HG03520 (cell line): Measurements from ENCODE around the gene FGF9.

Experiments used
- ATAC-seq: cut with Tn5 transposase; IDR thresholded peaks from one replicate; pipeline ENCODE4 v1.9.1; 2021; ENCODE audit warnings: mild to moderate bottlenecking, moderate library complexity; ENCODE audit not compliant: unreplicated experiment

Gene FGF9

DNA sequence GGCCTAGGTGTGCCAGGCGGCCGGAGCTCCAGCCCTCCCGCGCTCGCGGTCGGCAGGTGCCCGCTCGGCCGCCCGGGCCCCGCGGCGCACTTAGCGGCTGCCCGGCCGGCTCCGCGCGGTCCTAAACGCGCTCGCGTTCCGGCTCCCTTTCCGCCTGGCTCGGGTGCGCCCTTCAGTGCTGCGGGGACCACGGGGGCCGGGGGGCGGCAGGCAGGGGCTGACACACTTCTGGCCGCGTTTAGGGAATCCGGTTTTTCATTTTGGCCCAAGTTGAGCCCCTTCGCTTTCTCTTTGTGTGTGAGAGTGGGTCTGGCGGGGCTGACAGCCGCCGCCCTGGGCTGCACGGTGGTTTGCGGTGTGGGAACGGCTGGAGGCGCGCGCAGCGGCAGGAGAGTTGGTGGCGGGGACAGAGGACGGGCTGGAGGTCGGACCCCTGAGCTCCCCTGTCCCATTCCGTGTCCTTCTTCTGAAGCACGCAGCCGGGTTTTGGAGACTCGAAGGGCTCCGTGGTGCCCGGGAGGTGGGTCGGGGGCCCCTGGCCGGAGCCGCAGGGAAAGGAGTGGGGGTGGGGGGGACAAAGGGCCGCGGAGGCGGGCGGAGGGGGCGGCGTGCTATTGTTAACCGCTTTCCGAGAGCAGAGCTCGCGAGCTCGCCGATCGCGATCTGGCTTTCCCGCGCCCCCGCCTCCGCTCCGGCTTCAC, 3.1 kb downstream of the FGF9 start:
- ATAC-seq: peak; percentile 23

DNA sequence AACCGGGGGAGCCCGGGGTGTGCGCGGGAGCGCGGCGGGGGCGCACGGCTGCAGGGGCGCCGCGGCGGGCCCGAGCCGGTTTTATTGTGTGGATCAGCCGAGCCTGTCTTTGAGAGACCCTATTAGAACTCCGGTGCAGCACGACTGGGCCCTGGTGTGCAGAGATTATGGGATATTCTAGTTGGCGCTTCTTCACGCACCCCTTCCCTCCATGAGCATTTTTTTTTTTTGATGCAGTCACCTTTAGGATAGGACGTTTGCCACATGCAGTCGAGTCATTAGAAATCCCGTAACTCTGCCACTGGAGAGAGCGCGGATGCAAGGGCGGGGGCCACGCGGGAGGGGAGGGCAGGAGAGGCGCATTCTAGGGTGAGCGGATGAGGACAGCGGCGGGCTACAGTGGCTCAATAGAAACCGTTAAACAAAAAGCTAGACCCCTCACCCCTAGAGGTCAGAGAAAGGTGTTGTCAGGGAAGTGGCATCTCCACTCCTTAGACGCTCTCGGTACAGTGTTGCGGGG, 3.7 kb downstream of the FGF9 start:
- ATAC-seq: no peak

DNA sequence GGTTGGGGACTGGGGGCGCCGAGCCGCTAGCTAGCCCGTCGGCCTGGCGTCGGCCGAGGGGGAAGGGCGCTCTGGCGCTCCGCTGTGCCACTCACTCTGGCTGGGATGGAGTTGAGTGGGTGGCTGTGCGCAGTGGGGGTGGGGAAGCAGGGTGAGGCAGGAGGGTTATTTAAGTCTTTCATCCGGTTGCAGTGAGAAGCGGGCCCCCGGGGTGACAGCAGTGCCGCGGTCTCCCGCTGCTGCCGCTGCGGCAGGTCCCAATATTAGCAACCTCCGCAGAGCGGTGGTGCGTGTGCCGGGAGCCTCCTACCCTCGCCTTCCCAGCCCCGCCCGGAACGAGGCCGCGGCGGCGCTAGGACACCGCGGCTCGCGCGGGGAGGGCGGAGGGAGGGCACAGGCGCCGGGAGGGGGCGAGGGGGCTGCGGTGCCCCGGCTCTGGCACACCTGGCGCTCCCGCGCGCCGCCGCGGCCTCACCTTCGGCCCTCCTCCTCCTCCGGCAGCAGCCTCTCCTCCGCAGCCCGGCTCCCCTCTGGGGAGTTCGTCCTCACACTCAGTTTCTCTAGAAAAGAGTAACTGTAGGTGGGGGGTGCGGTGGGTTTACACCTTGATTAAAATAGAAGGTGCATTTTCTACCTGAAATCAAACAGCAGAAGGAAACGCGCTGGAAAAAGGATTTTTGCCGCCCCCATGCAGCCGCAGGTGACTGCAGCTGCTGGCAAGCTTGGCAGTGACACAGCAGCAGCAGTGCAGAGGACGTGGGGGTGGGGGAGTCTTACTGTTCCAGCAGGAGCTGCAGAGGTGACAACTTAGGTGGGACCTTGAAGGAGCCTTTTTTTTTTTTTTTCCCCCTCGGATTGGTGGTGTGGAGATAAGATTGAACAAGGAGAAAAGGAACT, 4.5 kb downstream of the FGF9 start:
- ATAC-seq: no peak

DNA sequence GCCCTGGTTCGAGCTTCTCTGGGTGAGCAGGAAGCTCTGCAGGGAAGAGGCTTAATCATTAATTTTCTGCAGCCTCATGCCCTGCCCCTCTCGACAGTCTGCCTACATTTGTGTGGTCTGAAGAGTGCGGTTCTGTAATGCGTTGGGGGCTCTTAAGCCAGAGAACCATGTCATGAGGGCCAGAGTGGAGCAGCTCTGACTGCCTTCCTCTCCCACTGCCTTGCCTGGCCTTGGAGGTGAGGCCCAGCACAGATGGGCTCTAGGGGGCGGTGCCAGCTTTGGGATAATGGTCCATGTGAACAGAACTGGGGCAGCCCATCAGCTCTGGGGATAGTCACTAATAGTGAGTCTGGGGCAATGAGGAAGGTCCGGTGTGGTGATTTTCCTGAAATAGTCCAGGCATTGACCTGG, 5.7 kb downstream of the FGF9 start:
- no peak for ATAC-seq

DNA sequence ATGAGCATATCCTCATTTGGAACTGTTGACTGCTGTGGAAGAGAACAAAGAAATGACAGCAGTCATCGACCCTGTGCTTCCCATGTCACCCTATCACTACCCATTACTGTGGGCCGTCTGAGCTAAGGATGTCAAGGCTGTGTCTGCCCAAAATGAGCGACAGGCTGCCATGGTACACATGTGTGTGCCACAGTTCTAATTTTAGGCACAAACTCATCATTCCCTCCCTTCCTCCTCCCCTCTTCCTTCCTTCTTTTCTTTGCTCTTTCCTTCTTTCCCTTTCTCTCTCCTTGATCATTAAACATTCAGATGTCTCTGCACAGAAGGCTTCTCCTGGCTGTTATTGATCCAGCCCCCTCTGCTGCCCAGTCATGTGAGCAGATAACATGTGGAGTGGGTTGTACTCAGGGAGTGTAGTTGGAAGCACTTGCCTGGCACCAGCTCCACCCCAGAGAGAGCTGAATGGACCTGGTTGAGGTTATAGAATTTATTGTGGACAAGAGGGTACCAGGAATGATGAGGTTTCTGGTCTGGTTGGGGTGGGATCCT, 6.3 kb downstream of the FGF9 start:
- no peak for ATAC-seq

DNA sequence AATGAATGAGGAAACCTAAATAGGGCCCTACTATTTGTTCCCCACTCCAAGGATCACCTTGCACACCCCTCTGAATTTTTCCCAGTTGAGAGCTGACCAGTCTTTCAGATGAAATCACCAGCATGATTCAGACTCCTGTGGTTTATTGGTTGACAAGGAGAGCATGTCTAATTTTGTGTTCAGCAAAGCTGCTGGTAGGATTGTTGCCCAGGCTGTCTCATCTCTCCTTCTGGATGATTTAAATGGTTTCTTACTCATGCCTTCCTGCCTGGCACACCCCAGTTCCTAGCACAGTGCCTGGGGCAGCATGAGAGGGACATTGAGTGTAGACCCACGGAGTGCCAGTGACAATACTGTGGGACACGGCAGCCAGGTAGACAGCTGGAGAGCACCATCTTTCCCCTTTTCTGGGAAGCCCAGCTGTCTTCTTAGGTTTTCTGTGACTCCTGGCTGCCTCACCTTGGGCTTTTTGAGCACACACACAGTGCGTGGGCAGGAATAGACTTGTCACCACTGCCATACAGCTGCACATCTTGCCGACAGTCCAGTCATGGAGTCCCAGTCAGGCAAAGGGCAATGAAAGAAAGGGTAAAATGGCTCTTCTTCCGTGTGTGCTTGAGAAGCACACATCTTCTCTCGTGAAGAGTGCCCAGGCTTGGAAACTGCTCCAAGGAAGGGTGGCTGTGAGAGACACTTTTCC, 12.3 kb downstream of the FGF9 start:
- no peak for ATAC-seq

DNA sequence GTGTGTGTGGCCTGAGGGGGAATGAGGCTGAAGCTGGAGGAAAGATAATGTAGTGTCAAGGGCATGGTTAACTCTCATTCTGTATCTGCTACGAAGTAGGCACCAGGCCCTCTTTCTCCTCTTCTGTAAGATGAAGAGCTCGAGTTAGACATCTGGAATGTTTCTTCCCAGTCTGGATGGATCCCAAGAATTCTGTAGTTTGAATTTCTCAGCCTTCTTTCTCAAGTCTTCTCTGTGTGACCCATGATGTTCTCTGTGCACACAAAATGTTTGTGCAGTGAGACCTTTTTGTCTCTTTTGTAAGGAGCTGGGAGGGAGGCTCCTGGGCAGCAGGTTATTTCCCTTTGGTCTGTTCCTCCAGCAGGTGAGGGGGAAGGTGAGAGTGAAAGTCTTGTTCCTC, 13.7 kb downstream of the FGF9 start:
- ATAC-seq: no peak

DNA sequence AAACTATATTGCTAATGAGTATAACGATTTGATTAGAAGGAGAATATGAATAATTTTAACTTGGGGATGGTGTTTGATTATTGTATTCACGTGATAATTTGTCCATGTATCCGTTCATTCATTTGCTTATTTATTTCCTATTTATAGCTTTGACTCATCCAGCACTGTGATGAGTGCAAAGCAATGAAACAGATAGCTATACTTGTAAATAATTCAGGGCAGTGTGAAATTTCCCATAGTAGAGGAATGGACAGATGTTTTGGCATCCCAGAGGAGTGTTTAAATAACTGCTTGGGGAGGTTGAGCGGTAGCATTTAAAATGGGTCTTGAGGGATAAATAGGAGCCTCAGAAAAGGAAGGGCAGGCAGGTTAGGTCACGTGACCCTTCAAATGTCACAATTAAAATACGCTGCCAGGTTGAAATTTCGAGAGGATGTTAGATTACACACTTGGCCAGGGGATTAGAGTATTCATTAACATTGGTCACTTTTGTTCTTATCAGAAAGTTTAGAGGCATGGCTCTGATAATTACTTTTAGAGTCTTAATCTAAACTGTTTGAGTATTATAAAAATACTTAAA, 14.7 kb downstream of the FGF9 start:
- no peak for ATAC-seq

DNA sequence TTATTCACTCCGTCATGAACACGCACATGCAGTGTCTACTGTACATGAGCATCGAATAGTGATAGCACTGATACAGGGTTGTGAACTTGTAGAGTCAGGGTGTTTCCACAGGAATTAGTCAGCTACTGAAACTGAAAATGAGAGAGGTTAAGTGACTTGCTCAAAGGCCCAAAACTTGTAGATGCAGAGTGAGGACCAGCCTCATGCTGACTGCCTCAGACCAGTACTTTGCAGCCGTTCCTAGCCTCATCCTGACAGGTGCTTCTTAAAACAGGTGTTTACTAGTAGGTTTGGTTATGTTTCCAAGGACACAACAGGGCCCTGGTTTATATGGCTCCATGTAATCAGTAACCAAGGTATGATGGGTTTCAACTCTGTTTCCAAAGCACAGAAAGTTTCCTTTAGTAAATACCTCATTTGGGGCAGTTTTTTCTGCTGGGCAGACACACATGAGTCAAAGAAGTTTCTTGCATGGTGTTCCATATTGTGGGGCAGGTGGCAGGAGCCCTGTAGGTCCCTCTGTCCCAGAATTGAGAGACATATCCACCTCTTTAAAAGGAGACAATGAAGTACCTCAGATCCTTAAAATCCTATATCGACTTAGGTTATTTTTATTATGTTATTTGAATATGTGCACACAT, 16.0 kb downstream of the FGF9 start:
- peak; percentile 94 for ATAC-seq

DNA sequence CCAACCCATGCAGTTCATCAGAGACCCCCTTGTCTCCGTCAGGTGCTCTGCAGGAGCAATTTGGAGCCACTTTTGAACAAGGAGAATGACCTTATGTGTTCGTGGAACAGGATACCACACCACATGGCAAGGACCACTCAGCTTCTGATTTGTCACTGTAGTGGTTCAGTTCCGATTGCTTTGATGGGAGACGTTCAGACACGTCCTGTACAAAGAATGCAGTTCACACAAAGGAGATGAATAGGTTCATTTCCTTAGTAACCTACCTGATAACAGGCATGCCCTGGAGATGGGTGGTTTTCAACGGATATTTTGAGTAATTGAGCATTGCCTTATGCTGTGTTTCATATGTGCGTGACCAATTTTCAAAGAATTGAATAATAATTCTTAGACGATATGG, 17.2 kb downstream of the FGF9 start:
- ATAC-seq: no peak

DNA sequence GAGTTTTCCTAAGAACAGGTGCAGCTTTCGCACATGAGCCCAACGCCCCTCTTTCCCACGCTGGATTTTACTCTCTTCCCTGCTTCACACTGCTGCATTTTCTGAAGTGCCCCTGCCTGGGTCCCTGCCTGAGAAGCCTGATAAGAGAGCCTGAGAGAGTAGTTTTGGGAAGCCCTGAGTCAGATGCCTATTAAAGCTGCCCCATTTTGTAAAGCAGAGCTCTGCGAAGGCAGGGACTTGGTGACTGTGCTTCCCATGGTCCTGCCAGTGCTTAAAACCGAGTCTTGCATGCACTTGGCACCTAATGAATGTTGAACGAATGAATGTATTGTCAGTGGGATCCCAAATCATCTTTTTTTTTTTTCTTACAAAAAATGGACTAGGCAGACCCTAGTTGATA, 18.2 kb downstream of the FGF9 start:
- no peak for ATAC-seq

DNA sequence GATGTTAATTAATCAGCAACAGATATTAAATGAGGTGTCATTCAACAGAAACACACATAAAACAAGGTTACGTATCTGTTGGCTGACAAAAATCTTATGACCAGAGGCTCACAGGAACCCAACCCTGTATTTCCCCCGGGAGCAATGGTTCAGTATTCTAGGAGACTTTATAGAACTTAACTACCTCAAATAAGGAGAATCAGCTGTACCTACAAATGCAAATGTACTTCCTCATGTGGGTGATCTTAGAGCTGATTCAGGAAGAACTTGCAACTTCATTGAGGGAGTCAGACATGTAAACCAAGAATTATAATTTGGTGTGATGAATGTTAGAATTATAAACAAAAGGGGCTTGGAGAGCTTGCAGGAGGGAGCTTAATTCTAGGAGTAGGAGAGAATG, 20.1 kb downstream of the FGF9 start:
- ATAC-seq: no peak

DNA sequence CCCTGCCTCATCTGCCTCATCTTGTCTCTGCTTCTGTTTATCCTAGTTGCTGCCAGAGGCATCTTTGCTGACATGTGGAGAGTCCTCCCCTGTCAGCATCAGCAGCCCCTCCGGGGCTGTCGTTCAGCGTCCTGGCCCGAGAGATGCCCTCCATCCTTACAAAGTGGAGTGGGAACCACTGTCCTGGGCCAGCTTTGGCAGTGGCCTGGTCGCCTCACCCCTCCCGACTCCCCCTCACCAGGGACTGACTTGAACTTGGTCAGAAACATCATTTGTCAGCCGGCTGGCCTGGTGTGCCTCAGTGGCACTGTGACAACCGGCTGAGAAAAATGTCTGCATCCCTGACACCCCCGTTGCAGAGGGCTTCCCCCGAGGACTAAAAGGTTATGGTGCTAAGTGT, 20.6 kb downstream of the FGF9 start:
- no peak for ATAC-seq

DNA sequence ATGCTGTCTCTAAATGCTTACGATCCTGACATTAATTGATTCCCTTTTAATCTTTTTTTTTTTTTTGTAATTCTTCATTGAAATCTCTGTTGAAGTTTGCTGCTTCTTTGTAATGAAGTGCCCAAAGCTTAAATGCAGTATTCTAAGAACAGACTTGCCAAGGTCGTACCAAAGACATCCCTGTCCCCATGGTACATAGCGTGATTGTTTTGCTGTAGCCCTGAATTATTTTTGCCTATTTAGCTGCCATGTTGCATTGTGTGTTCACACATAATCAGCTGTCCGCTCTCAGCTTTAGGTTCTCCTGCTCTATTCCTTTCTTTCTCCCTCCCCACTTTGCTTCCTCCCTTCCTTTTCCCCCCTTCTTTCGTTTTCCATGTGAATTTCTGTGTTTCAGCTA, 21.1 kb downstream of the FGF9 start:
- no peak for ATAC-seq

DNA sequence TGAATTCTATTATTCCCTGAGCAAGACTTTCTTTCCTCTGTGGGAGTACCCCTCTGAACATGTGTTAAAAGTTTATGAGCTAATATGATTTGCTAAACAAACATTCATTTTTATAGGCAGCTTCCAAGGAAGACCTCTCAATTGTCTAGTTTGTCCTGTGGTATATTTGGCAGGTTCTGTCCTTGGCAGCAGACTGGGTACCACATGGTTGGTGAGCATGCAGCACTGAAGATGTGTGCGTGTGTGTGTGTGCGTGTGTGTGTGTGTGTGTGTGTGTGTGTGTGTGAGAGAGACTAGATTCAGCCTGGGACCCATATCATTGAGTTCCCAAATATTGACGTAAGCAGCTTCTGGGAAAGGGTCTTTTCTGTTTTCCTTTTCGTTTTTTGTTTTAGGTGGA, 24.0 kb downstream of the FGF9 start:
- ATAC-seq: no peak

DNA sequence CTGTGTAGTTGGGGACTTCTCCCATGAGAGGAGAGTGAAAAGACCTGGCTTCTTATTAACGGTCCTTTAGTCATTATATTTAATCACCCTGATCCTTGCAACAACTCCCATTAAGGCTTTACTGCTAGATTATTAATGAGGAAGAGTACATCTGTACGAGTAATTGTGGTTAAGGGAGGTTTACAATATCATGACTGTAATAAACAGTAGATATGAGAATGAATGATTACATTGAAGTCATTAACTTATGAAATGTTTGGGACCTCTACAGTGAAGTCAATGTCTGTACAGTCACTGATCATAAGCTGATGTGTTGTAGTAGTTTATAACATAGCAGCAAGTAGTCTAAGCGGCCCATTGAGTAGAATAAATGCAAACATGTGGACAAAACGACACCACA, 24.7 kb downstream of the FGF9 start:
- ATAC-seq: no peak

DNA sequence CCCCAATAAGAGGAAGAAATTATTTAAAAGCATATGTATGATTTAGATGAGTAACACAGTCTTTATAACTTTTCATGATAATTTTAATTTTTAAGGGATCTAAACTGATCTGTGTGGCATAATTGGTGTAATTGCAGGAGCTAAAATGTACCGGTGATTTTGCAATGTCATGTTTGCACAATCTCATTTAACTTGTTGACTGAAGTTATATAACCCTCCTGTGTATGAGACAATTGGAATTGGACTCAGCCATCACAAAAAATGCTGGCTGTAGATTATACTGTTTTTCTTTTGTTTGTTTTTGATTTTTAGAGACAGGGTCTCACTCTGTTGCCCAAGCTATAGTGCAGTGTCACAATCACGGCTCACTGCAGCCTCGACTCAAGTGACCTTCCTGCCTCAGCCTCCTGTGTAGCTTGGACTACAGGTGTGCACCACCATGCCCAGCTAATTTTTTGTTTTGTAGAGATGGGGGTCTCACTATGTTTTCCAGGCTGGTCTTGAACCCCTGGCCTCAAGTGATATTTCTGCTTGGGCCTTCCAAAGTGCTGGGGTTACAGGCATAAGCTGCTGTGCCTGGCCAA, 26.1 kb downstream of the FGF9 start:
- ATAC-seq: no peak

DNA sequence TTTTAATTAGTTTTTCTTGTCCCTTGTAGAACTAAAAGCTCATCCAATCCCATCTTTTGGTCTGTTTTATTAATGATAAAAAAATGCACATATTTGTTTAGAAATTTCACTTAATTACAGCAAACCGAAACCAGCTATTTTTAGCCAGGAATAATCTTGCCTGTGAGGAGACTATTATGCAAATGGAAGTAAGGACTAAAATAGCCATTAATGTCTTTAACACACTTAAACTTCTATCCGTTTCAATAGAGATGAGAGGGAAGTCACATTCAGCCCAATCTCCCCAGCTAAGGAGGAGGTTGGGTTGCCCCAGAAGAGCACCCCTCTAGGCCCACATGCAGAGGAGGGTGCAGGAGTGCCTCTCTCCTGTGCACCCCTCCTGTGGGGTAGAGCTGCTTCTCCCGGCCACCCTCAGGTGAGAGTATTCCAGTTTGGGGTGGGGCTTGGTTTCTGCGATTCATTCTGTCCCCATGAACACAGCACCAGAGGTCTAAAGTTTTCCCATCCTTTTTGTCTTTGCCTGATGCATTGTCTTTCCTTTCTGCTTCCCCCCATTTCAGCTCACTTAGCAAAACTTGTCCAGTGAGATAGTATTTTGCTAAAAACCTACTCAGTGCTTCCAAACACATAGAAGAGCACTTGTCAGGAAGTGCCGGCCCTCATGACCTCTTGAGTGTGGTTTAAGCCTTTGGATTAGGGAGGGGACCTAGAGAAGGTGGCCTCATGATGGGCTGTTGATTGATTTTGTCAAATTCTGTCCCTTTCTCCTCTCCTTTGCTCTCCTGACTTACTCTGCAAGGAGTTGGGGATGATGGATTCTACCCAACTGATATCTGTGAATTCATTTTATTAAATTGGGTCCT, 28.2 kb downstream of the FGF9 start:
- no peak for ATAC-seq

DNA sequence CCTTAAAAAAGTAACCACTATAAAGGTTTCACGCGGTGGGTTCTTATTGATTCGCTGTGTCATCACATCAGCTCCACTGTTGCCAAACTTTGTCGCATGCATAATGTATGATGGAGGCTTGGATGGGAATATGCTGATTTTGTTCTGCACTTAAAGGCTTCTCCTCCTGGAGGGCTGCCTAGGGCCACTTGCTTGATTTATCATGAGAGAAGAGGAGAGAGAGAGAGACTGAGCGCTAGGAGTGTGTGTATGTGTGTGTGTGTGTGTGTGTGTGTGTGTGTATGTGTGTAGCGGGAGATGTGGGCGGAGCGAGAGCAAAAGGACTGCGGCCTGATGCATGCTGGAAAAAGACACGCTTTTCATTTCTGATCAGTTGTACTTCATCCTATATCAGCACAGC, 30.6 kb downstream of the FGF9 start:
- ATAC-seq: no peak
